PFSK-1 (cell line): ENCODE measurements around the gene MBNL2.

Experiments
- POLR2AphosphoS5 ChIP-seq: IDR thresholded peaks from 2 replicates; pipeline ENCODE4 v1.6.1; 2012; ENCODE audit warnings: low read depth, mild to moderate bottlenecking, control low read depth, low read length, moderate library complexity
- REST ChIP-seq, 2 experiments: IDR thresholded peaks; 2 replicates each; pipeline versions ENCODE4 v1.6.1 to v1.8.0; 2011 to 2012; ENCODE audit warnings: low read depth in 2 of 2, low read length in 2 of 2, control low read depth in 1 of 2, inconsistent platforms in 1 of 2, mild to moderate bottlenecking in 1 of 2, moderate library complexity in 1 of 2; ENCODE audit not compliant: insufficient read depth in 1 of 2

- TF ChIP-seq REST (IDR thresholded peaks at IDR 0.05; ENCODE audit: insufficient read depth in 1 of 2, low read depth in 2 of 2, low read length in 2 of 2) = no peak
- TF ChIP-seq POLR2AphosphoS5 = no peak
Observed at GRCh38 chr13:97263160-97263559, 41.0 kb downstream of the MBNL2 start.
